Astrocyte (in vitro differentiated cells and primary cell): ENCODE results near the gene ST6GALNAC3.

Experiments used
- CTCF ChIP-seq: IDR thresholded peaks from 2 replicates; pipeline ENCODE4 v1.5.1; 2011; ENCODE audit warnings: low read depth, mild to moderate bottlenecking, inconsistent platforms, low read length, moderate library complexity; ENCODE audit not compliant: insufficient read depth
- EZH2 ChIP-seq: IDR thresholded peaks from 2 replicates; pipeline ENCODE4 v1.6.1; 2012; ENCODE audit warnings: mild to moderate bottlenecking, low read length, inconsistent platforms; ENCODE audit not compliant: insufficient read depth

DNA sequence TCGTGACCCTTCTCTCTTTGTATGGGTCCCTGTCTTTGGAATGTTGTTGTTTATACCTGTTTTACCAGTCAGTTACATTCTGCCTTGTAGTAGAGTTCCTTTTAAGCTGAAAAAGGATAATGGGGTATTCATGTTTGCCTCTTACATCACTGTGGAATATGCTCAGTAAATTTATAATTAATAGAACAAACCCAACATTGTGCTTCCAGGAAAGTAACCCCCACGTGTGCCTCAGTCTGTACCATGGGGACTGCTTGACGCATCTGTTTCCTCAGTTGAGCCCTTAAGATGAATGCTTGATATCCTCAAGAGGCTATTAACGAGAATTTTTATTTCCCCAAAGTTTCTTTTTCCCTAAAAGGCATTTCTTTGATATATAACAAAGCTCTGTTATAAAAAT lies 73.4 kb downstream of the ST6GALNAC3 start:
- TF ChIP-seq CTCF (no peak), EZH2 (no peak)
